Neuron (in vitro differentiated cells): ENCODE measurements around the gene CIZ1.
"Not testable (repeated sequence)": the region's sequence is repeated elsewhere in the genome, so short reads cannot be mapped to it uniquely, and the experiment has no call there.

Experiments used
- H2AFZ ChIP-seq: one replicate; pipeline ENCODE4 v1.6.1; 2013; ENCODE audit warnings: low read depth, mild to moderate bottlenecking, inconsistent platforms, low read length, moderate library complexity
- H3K27me3 ChIP-seq: one replicate; pipeline ENCODE4 v1.6.1; 2013; ENCODE audit warnings: low read length; ENCODE audit not compliant: insufficient read depth
- H3K36me3 ChIP-seq: one replicate; pipeline ENCODE4 v1.6.1; 2013; ENCODE audit warnings: low read length; ENCODE audit not compliant: insufficient read depth
- H3K4me1 ChIP-seq: one replicate; pipeline ENCODE4 v1.6.1; 2013; ENCODE audit warnings: low read length; ENCODE audit not compliant: insufficient read depth
- H3K4me3 ChIP-seq: 2 replicates; pipeline ENCODE4 v1.5.1; 2013; ENCODE audit warnings: mild to moderate bottlenecking, low read length, moderate library complexity
- H3K9me3 ChIP-seq: one replicate; pipeline ENCODE4 v1.6.1; 2013; ENCODE audit warnings: low read length

The CIZ1 gene

DNA sequence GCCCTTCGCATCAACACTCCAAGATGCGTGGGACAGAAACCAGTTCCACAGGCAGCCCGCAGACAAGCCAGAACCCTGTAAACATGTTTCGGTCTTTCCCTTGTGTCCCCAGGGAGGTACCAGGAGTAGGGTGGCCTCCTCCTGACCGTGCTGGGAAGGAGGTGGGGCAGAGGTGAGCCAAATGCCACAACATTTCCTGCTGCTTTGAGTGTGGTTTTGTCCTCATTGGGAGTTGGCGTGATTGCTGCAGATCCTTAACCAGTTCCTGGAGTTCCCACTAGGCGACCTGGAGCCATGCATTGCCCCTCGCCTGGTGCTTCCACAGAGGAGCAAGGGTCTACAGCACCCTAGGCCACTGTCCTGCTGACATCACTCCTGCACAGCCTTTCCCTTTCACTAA, 55.8 kb downstream of the CIZ1 start:
- H3K27me3 ChIP-seq, H3K9me3 ChIP-seq, H2AFZ ChIP-seq, H3K36me3 ChIP-seq, H3K4me3 ChIP-seq: not testable (repeated sequence)
- H3K4me1 ChIP-seq, result peaks cover 12% of the 10 kb centered on the region

- H3K36me3 ChIP-seq, H3K27me3 ChIP-seq, H3K4me3 ChIP-seq, H3K9me3 ChIP-seq, H2AFZ ChIP-seq: not testable (repeated sequence)
- peaks cover 11% of the 10 kb centered on the region for H3K4me1 ChIP-seq
These were observed 59.2 kb downstream of the CIZ1 start for GRCh38 chr9:128132139-128132538.

GRCh38 chr9:128131346-128131745, 60.0 kb downstream of the CIZ1 start:
- not testable (repeated sequence) for H3K9me3 ChIP-seq, H3K27me3 ChIP-seq, H2AFZ ChIP-seq, H3K36me3 ChIP-seq, H3K4me3 ChIP-seq
- H3K4me1 ChIP-seq, result peaks cover 16% of the 10 kb centered on the region

DNA sequence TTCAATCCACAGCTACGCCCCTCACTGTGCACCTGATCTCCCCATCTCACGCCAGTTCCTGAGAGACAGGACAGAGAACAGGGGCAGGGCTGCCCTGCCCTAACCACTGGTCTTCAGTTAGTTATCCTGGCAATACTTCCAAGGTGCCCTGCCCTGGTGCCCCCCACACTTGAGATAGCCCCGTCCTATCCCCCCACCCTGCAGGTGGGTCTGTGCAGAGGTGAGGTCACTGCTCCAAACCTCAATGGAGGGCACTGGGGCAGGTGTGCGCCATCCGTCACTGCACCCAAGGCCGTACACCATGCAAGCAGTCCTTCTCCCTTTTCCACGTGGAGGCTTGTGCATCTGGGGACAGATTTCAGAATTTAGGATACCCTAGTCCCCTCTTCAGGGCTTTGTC, 60.7 kb downstream of the CIZ1 start:
- H2AFZ ChIP-seq, H3K27me3 ChIP-seq, H3K36me3 ChIP-seq, H3K4me3 ChIP-seq, H3K9me3 ChIP-seq: not testable (repeated sequence)
- H3K4me1 ChIP-seq, result peaks cover 22% of the 10 kb centered on the region

- H3K4me3 ChIP-seq, H3K9me3 ChIP-seq, H2AFZ ChIP-seq, H3K27me3 ChIP-seq, H3K36me3 ChIP-seq: not testable (repeated sequence)
- peaks cover 22% of the 10 kb centered on the region for H3K4me1 ChIP-seq
These were observed 61.3 kb downstream of the CIZ1 start for GRCh38 chr9:128129976-128130590.

GRCh38 chr9:128128836-128129590, 62.4 kb downstream of the CIZ1 start:
- peaks cover 8% of the 10 kb centered on the region for H3K36me3 ChIP-seq
- H3K27me3 ChIP-seq, result no peaks in the 10 kb centered on the region
- peak overlapping the region; percentile 95 for H3K4me3 ChIP-seq
- peak overlapping the region; percentile 99 for H2AFZ ChIP-seq
- H3K4me1 ChIP-seq, result peaks cover 22% of the 10 kb centered on the region
- no peaks in the 10 kb centered on the region for H3K9me3 ChIP-seq

DNA sequence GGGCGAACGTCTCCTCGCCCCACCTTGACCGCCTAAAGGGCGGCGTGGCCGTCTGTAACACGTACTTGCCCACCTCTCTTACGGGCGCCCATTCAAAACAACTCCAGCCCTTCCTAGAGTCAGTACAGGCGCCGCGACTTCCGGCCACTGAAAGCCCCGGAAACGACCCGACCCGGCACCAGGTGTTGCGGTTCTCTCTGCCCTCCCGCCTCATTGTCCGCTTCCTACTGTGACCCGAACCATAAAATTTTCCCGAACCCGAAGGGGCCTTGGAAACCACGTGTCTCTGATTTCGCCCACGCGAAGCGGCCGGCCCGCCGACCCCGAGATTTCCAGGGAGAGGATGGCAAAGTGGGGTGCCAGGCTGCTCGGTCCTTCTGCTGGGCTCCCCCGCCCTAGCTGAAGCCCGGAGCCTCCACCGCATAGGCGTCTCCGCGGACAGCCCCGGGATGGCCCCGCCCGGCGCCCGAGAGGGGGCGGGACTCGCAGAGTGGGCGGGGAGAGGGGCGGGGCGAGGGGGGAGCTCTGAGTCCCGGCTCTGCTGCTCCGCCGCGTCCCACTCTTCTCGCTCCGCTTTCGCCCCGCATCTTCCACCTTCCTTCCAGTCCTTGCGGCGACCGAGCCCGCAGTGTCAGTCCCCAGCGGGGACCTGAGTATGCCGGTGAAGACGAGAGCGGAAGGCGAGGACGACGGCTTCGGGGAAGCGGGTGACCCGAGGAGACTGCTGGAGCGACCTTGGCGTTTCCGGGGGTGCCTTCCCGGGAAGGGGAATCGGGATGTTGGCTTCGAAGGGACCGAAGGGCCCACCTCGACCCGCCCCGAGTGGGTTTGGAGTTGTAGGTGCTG, 63.2 kb downstream of the CIZ1 start:
- Histone ChIP-seq H3K4me1 (peaks cover 22% of the 10 kb centered on the region), H3K36me3 (peaks cover 8% of the 10 kb centered on the region), H3K27me3 (no peaks in the 10 kb centered on the region), H3K4me3 (peak overlapping the region; percentile 95), H2AFZ (peak overlapping the region; percentile 99), H3K9me3 (no peaks in the 10 kb centered on the region)

- Histone ChIP-seq H3K36me3 (peaks cover 10% of the 10 kb centered on the region), H3K4me3 (peak within 1 kb of the TSS; percentile 95), H3K4me1 (peaks cover 22% of the 10 kb centered on the region), H3K9me3 (no peaks in the 10 kb centered on the region), H2AFZ (peak within 1 kb of the TSS; percentile 99), H3K27me3 (no peaks in the 10 kb centered on the region)
These were observed 63.8 kb downstream of the CIZ1 start, which contains the start of gene PTGES2 for GRCh38 chr9:128127568-128127989. Gene PTGES2 (minus strand): TSS chr9:128127729. CDS start chr9:128127717, 12 bp downstream.

GRCh38 chr9:128125580-128126354, 65.6 kb downstream of the CIZ1 start:
- H2AFZ ChIP-seq, result no peak overlapping the region
- peaks cover 10% of the 10 kb centered on the region for H3K4me1 ChIP-seq
- peaks cover 22% of the 10 kb centered on the region for H3K36me3 ChIP-seq

DNA sequence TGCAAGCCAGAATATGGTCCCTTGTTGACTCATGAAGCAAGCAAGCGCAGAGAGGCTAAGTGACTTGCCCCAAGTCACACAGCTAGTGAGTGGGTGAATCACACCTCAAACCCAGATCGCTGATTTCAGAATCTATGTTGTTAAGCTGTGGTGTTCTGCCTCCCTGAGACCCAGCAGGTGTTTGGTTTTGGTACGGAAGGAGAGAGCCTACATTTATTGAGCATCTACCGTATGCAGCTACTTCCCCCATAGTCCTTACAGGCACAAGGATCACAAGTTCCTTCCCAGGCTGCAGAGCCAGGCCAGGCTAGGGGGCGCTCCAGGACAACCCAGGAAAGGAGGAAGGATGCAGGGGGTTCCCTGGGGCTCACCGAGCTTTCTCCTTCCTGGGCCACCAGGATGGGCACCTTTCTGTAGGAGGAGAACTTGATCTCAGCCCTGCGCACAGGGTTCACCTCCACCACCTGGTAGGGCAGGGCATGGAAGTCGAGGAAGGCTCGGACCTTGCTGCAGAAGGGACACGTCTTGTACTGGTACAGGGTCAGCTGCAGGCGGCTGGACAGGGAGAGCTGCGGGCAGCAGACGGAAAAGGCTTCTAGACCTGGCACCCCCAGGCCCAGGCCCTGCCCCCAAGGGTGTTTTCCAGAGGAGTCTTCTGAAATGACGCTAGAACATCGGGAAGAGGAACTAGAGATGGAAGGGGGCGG, 66.3 kb downstream of the CIZ1 start:
- peaks cover 22% of the 10 kb centered on the region for H3K36me3 ChIP-seq
- H3K9me3 ChIP-seq, result no peaks in the 10 kb centered on the region
- H3K4me3 ChIP-seq, result no peak overlapping the region
- H2AFZ ChIP-seq, result no peak overlapping the region
- no peaks in the 10 kb centered on the region for H3K27me3 ChIP-seq
- H3K4me1 ChIP-seq, result peaks cover 10% of the 10 kb centered on the region

More at GRCh38 chr9:128125580-128126354, 65.6 kb downstream of the CIZ1 start:
- no peak overlapping the region for H3K4me3 ChIP-seq
- H3K27me3 ChIP-seq, result no peaks in the 10 kb centered on the region
- H3K9me3 ChIP-seq, result no peaks in the 10 kb centered on the region

GRCh38 chr9:128124451-128124850, 66.9 kb downstream of the CIZ1 start:
- Histone ChIP-seq H3K4me3 (no peak overlapping the region), H2AFZ (no peak overlapping the region), H3K36me3 (peaks cover 22% of the 10 kb centered on the region), H3K27me3 (no peaks in the 10 kb centered on the region), H3K9me3 (no peaks in the 10 kb centered on the region), H3K4me1 (peaks cover 10% of the 10 kb centered on the region)

DNA sequence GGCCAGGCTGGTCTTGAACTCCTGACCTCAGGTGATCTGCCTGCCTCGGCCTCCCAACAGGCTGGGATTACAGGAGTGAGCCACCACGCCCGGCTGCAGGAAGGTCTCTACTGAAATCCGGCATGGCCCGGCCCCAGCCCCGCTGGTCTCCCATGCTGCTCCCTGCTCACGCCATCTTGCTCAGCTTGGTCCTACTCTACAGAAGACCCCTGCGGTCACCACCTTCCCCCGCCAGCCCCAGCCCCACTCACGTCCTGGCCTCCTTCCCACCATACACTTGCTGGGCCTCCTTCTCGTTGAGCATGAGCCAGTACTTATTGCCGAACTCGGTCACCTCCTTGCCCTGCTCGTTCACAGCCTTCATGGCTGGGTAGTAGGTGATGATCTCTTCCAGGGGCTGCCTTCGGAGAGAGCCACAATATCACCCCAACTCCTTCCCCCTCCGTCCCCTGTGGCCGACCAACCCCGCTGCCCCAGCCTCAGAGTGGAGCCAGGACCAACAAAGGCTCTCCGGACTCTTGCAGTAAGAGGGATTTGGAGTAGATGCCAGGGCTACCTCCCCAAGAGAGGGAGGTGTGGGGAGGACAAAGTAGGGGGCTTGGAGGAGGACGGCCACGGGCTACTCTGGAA, 67.8 kb downstream of the CIZ1 start:
- no peaks in the 10 kb centered on the region for H3K27me3 ChIP-seq
- peaks cover 22% of the 10 kb centered on the region for H3K36me3 ChIP-seq
- H2AFZ ChIP-seq, result no peak overlapping the region
- H3K9me3 ChIP-seq, result no peaks in the 10 kb centered on the region
- H3K4me3 ChIP-seq, result no peak overlapping the region
- H3K4me1 ChIP-seq, result peaks cover 10% of the 10 kb centered on the region
